HepG2 (cell line): Measurements from ENCODE around the gene APOD. TPM values are rescaled to one million over a fixed set of nuclear protein-coding genes. Genes with fewer than 3 reads are reported as not detected.
A peak's percentile ranks its signal among the peaks of the same experiment; 100 is the strongest.
"Not testable (repeated sequence)": the region's sequence is repeated elsewhere in the genome, so short reads cannot be mapped to it uniquely, and the experiment has no call there.

Experiments used
- ATAC-seq: fragments of 200-7000 bp; cut with Tn5 transposase; 3 replicates; pipeline ENCODE4 v1.9.1; 2020; ENCODE audit warnings: mild to moderate bottlenecking, moderate library complexity
- BruUV-seq: library from RNA; stranded (reverse); fragments of 400-500 nt; replicated peaks from 2 replicates; lab custom pipeline; 2021; lab: Mats Ljungman, UMichigan
- CTCF ChIA-PET: fragments of 300-600 bp; formaldehyde crosslinking; extraction: SDS; loops from one replicate; lab custom pipeline; 2021; ENCODE audit warnings: low total read pairs, inconsistent platforms, low intra/inter-chr PET ratio; lab: Yijun Ruan, JAX
- POLR2A ChIA-PET: fragments of 350-600 bp; sonication (Branson Sonifier 250); formaldehyde crosslinking; loops from one replicate; lab custom pipeline; 2020; ENCODE audit warnings: antibody characterized with exemption, inconsistent platforms; lab: Yijun Ruan, JAX
- DNase-seq: peaks from one replicate; pipeline ENCODE4 v3.0.0-alpha.2; 2015; ENCODE audit warnings: low spot score
- FAIRE-seq: peaks from 3 replicates; lab custom pipeline; 2011; peaks lifted over from hg19 to GRCh38; lab: Jason Lieb, UNC
- H2AFZ ChIP-seq: one replicate; pipeline ENCODE4 v1.6.1; 2011; ENCODE audit warnings: low read length, inconsistent platforms
- H3K27ac ChIP-seq: fragments of 300-600 bp; 3 replicates; pipeline ENCODE4 v1.8.0; 2011; ENCODE audit warnings: mixed run types, mild to moderate bottlenecking, mixed read lengths, low read length, inconsistent platforms; ENCODE audit not compliant: insufficient read depth; ENCODE audit errors: extremely low read length
- H3K27me3 ChIP-seq, 2 experiments: fragments of 200-600 bp in 1 of 2; 2 replicates in 1 of 2; 3 replicates in 1 of 2; pipeline versions ENCODE4 v1.6.0 to v1.8.0; 2011; ENCODE audit warnings: low read length in 2 of 2, mild to moderate bottlenecking in 2 of 2, moderate library complexity in 2 of 2, inconsistent platforms in 1 of 2; ENCODE audit not compliant: insufficient read depth in 2 of 2, control insufficient read depth in 1 of 2
- H3K36me3 ChIP-seq, 2 experiments: fragments of 200-600 bp in 1 of 2; replicated peaks in 1 of 2; 2 replicates in 1 of 2; 3 replicates in 1 of 2; pipeline versions ENCODE4 v1.5.1 to v1.8.0; 2011; ENCODE audit warnings: low read length in 2 of 2, inconsistent platforms in 1 of 2; ENCODE audit not compliant: insufficient read depth in 2 of 2, control insufficient read depth in 1 of 2
- H3K4me1 ChIP-seq: 2 replicates; pipeline ENCODE4 v1.5.1; 2012; ENCODE audit warnings: low read length, inconsistent platforms; ENCODE audit not compliant: insufficient read depth
- H3K4me2 ChIP-seq: 2 replicates; pipeline ENCODE4 v1.6.0; 2011; ENCODE audit warnings: low read depth, low read length, inconsistent platforms
- H3K4me3 ChIP-seq, 3 experiments: fragments of 200-600 bp in 1 of 3; sonication (generic), shearing (Covaris generic) in 1 of 3; replicated peaks in 1 of 3; 2 replicates each; pipeline ENCODE4 v1.5.1; 2011 to 2016; ENCODE audit warnings: low read length in 3 of 3, inconsistent platforms in 2 of 3, low read depth in 2 of 3, mild to moderate bottlenecking in 2 of 3, control low read depth in 1 of 3, mixed read lengths in 1 of 3; ENCODE audit not compliant: insufficient read depth in 1 of 3
- H3K79me2 ChIP-seq: one replicate; pipeline ENCODE4 v1.6.1; 2011; ENCODE audit warnings: low read length, inconsistent platforms; ENCODE audit not compliant: insufficient read depth
- H3K9ac ChIP-seq: 2 replicates; pipeline ENCODE4 v1.6.0; 2011; ENCODE audit warnings: mild to moderate bottlenecking, low read depth, low read length, inconsistent platforms; ENCODE audit not compliant: insufficient read depth
- H3K9me3 ChIP-seq: 2 replicates; pipeline ENCODE4 v1.5.1; 2012; ENCODE audit warnings: mild to moderate bottlenecking, low read length
- H4K20me1 ChIP-seq: 2 replicates; pipeline ENCODE4 v1.6.0; 2011; ENCODE audit warnings: inconsistent platforms, mild to moderate bottlenecking, low read length, moderate library complexity; ENCODE audit not compliant: insufficient read depth
- MNT ChIP-seq: fragments of 450-650 bp; IDR thresholded peaks from 2 replicates; pipeline ENCODE4 v1.6.1; 2016
- ZNF687 ChIP-seq: sonication (generic); formaldehyde crosslinking; IDR thresholded peaks from 2 replicates; pipeline ENCODE4 v1.5.1; 2020; ENCODE audit warnings: mild to moderate bottlenecking, missing genetic modification reagents, moderate library complexity
- WGBS: methylation state at CpG from one replicate; pipeline ENCODE4 v1.1.6; 2017; ENCODE audit warnings: low lambda C conversion rate; 5-methylcytosine and 5-hydroxymethylcytosine counted together
- in situ Hi-C: cut with HindIII; loops from 2 replicates; pipeline ENCODE4 v1.10.0; 2017; ENCODE audit warnings: low pct_unique_long_range_greater_than_20kb; ENCODE audit not compliant: extremely low pct_ligation_motif_present
- intact Hi-C: fragments of 100-400 bp; cut with micrococcal nuclease; formaldehyde crosslinking; loops from one replicate; pipeline ENCODE4 v1.10.0; 2022; ENCODE audit not compliant: unreplicated experiment
- polyA plus RNA-seq, 8 experiments: library from polyadenylated mRNA; depleted of rRNA in 3 of 8; stranded (reverse) in 7 of 8; unstranded in 1 of 8; fragments of >200 nt; fragmentation: Illumina TruSeq in 4 of 8; extraction: Trizol in 4 of 8; gene quantifications; 2 replicates each; pipeline versions ENCODE4 v1.2.1 to v1.2.3, GENCODE V29; 2011 to 2016; ENCODE audit warnings: low read depth in 4 of 8, missing spikeins in 1 of 8, mixed read lengths in 1 of 8; ENCODE audit not compliant: insufficient read depth in 1 of 8
- total RNA-seq, 5 experiments: library from RNA; depleted of rRNA; stranded (reverse); fragments of >200 nt; fragmentation: Illumina TruSeq; extraction: Trizol; gene quantifications; 2 replicates each; pipeline ENCODE4 v1.2.3, GENCODE V29; 2016; ENCODE audit warnings: low read depth in 1 of 5

The APOD gene
- total and polyA plus RNA-seq, 2 of the 13 experiments (the other 11 are each of a cell fraction or from before 2014, with no cell fraction given) = not detected

DNA sequence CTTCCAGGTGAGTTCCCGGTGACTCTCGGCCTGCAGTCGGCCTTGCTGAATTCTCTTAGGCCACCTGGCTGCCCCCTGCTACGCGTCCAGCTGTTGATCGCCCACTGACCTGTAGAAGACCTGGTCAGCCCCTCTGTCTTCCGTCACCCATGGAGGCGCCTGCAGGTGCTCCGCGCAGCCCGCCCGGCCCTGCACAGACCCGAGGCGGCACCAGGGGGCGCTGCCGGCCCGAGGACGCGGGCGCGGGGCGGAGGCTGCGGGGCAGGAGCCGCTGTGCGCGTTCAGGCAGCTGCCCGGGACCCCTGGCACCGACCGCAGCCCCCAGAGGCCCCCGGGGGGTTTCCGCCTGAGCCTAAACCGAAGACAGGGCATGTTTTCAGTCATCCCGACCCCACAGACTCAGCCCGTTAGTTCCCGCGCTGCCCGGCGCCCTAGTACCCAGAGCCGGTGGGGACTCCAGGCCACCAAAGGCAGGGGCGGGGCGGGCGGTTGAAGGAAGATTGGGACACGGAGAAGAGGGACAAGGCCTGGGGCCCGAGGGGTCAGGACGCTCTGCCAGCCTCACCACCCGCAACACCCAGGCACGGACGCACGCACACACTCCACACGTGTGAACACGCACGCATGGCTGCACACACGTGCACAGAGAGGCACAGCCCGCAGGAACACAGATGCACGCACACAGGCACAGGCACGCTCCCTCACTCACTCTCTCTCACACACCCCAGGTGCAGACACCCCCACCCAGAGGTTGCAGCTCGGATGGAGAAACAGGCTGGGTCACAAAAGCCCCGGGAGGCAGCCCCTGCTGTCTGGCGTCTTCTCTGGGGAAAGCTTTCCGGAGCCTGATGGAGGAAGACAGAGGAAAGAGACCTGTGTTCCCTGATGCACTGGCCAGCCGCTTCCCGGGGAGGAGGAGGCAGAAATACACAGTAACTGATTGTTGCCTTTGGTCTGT lies 41.1 kb upstream of the APOD start:
- H3K79me2 ChIP-seq, H3K36me3 ChIP-seq, H3K27me3 ChIP-seq, DNase-seq, H4K20me1 ChIP-seq, FAIRE-seq, POLR2A ChIA-PET, H3K4me1 ChIP-seq, BruUV-seq, intact Hi-C loops, in situ Hi-C loops, H3K9ac ChIP-seq, CTCF ChIA-PET, H3K27ac ChIP-seq, H3K9me3 ChIP-seq, H2AFZ ChIP-seq: not testable (repeated sequence)
- TF ChIP-seq ZNF687 (CRISPR knock-in tag) = peak; percentile 43
- TF ChIP-seq MNT = peak; percentile 75
- H3K4me2 ChIP-seq = peak overlapping the region; percentile 39
- H3K4me3 ChIP-seq = peak overlapping the region in 1 of 3 experiments; percentile 16; a peak in 3 of 6 replicates
- 0% methylated on average over 4 of the region's 62 CpGs for WGBS
- peak; percentile 95 for ATAC-seq

GRCh38 chr3:195624171-195624570 lies 40.4 kb upstream of the APOD start:
- H3K27me3 ChIP-seq, H4K20me1 ChIP-seq, H3K4me2 ChIP-seq, H3K4me1 ChIP-seq, H3K36me3 ChIP-seq, H3K9me3 ChIP-seq, POLR2A ChIA-PET, H3K9ac ChIP-seq, H3K27ac ChIP-seq, CTCF ChIA-PET, H2AFZ ChIP-seq, in situ Hi-C loops, intact Hi-C loops, FAIRE-seq, DNase-seq, H3K4me3 ChIP-seq, H3K79me2 ChIP-seq, BruUV-seq: not testable (repeated sequence)
- peak; percentile 58 for ATAC-seq
- WGBS = no CpG with 5 or more reads among the region's 14 CpGs
